ACC112 (cell line): ENCODE results near the gene CDC42BPA.

ENCODE experiments used
- H2AFZ ChIP-seq: fragments of 200-600 bp; sonication (generic); one replicate; pipeline ENCODE4 v1.6.0; 2017; ENCODE audit warnings: antibody characterized with exemption, low read length; ENCODE audit not compliant: unreplicated experiment
- H3K27ac ChIP-seq: fragments of 200-600 bp; sonication (generic); 2 replicates; pipeline ENCODE4 v1.5.1; 2014; ENCODE audit warnings: low read depth, mild to moderate bottlenecking, antibody characterized with exemption, low read length, moderate library complexity
- H3K27me3 ChIP-seq: fragments of 200-600 bp; sonication (generic); 2 replicates; pipeline ENCODE4 v1.6.1; 2014; ENCODE audit warnings: mild to moderate bottlenecking, antibody characterized with exemption, low read length, moderate library complexity, mixed read lengths; ENCODE audit not compliant: insufficient read depth
- H3K36me3 ChIP-seq: fragments of 200-600 bp; sonication (generic); 2 replicates; pipeline ENCODE4 v1.6.1; 2016; ENCODE audit warnings: mild to moderate bottlenecking, antibody characterized with exemption, low read length, moderate library complexity, mixed read lengths; ENCODE audit not compliant: insufficient read depth
- H3K4me1 ChIP-seq: fragments of 200-600 bp; sonication (generic); one replicate; pipeline ENCODE4 v1.6.1; 2016; ENCODE audit warnings: low read length, mixed read lengths; ENCODE audit not compliant: insufficient read depth, unreplicated experiment, control insufficient read depth
- H3K4me3 ChIP-seq: fragments of 200-600 bp; sonication (generic); 2 replicates; pipeline ENCODE4 v1.5.1; 2014; ENCODE audit warnings: mild to moderate bottlenecking, low read depth, low read length
- H3K79me2 ChIP-seq: fragments of 200-600 bp; sonication (generic); one replicate; pipeline ENCODE4 v1.6.0; 2016; ENCODE audit warnings: low read length; ENCODE audit not compliant: control insufficient read depth, unreplicated experiment, insufficient read depth

The CDC42BPA gene

DNA sequence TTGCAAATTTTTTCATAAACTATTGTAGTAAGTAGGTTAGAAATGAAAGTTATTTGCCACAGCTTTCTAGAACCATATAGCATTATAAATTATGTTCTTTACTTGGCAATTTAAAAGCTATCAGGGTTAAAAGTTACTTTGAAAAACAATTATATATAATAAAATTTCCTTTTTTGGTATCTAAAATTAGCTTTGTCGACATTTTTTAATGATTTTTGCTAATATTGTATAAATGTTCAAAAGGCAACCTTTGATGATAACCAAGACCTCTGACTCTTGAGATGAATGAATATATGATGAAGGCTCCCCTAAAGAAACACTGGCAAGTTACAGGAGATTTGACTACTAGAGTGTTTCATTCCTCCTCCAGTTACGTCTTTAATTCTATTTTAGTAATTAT, 121.2 kb downstream of the CDC42BPA start:
- Histone ChIP-seq H3K79me2 (peaks cover 4% of the 10 kb centered on the region), H3K36me3 (no peaks in the 10 kb centered on the region), H3K4me3 (no peak overlapping the region), H3K27me3 (no peaks in the 10 kb centered on the region), H2AFZ (no peak overlapping the region), H3K27ac (no peak overlapping the region), H3K4me1 (peaks cover 5% of the 10 kb centered on the region)

DNA sequence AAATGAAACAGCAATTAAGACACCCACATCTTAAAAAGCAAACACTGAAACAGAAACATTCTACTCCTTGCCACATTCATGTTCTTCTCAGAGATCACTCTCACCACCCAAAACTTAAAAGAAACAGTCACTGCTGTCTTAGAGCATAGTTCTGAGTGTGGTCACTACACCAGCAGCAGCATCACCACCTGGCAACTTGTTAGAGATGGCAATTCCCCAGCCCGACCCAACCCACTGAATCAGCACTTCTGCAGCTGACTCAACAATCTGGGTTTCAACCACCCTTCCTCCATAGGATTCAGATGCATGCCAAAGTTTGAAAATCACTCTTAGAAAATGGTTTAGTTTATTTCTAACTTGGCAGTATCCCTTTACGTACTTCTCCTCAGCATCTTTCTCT, 126.1 kb downstream of the CDC42BPA start:
- Histone ChIP-seq H3K27ac (peak overlapping the region; percentile 56), H3K36me3 (no peaks in the 10 kb centered on the region), H3K4me1 (peaks cover 5% of the 10 kb centered on the region), H3K4me3 (no peak overlapping the region), H2AFZ (no peak overlapping the region), H3K79me2 (peaks cover 4% of the 10 kb centered on the region), H3K27me3 (no peaks in the 10 kb centered on the region)

DNA sequence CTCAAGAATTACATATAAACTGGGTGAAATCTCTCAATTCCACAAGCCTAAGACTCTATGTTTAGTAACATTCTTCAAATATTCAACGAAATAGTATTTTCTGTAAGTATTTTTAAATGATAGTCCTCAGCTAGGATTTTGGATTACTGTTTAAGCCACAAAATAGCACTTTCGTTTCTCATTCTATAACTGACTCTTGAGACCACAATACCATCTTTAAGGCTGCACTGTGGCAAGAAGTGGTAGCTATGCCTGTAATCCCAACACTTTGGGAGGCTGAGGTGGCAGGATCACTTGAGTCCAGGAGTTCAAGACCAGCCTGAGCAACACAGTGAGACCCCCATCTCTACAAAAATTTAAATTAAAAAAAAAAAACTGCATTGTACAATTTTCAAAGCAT, 126.7 kb downstream of the CDC42BPA start:
- Histone ChIP-seq H3K36me3 (no peaks in the 10 kb centered on the region), H3K27me3 (no peaks in the 10 kb centered on the region), H2AFZ (no peak overlapping the region), H3K4me3 (no peak overlapping the region), H3K79me2 (peaks cover 4% of the 10 kb centered on the region), H3K27ac (peak overlapping the region; percentile 56), H3K4me1 (peaks cover 5% of the 10 kb centered on the region)

DNA sequence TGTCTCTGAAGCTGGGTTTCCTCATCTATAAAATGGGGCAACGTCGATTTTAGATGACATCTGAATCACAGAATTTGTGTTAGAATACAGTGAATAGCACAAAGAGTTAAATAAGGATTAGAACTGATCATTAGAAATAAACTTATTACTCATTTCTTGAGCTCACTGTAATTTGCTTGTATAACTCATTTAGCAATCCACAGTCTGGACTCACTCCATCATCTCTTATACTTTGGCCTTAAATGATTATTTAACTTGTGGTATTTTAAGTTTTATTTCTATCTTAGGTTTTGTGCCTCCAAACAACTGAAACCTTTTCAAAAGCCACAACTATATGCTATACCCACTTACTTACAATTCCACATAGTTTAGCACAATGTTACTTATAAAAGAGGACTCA, 128.0 kb downstream of the CDC42BPA start:
- Histone ChIP-seq H3K4me3 (no peak overlapping the region), H3K4me1 (peaks cover 5% of the 10 kb centered on the region), H3K79me2 (peaks cover 8% of the 10 kb centered on the region), H3K36me3 (no peaks in the 10 kb centered on the region), H3K27ac (no peak overlapping the region), H3K27me3 (no peaks in the 10 kb centered on the region), H2AFZ (no peak overlapping the region)

DNA sequence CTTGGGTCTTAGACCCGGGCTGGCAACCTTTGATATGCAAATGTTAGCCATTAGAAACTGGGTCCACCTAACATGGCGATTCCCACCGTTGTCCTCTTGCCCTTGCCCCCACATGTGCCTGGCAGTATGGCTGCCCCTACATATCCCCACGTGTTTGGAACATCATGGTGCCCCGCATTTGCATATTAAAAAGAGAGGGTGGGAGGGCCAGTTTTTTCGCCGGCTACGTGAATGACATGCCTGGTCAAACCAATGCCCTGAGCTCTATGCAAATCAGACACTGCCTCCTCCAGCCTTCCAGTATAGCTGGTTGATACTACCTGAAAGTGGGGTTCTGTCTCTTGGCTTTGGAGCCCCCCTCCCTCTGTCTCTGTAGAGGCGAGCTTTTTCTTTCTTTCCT, 133.0 kb downstream of the CDC42BPA start:
- Histone ChIP-seq H3K79me2 (peaks cover 4% of the 10 kb centered on the region), H3K27me3 (no peaks in the 10 kb centered on the region)

DNA sequence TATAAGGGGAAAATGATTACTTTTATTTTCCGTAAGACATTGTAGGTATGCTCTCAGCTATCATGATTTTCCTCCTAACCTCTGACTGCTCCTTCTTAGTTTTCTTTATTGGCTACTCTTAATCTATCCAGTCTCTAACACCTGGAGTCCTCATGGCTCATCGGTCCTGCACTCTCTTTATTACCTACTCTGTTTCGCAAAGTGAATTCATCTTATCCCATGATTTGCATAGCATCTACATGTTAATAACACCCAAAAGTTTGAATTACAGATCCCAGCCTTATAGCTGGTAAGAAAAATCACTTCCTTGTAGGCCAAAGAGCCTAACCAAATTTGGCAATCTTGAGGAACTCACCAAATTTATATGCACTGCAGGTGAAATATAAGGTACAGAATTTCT, 136.3 kb downstream of the CDC42BPA start:
- no peak overlapping the region for H2AFZ ChIP-seq
- peaks cover 8% of the 10 kb centered on the region for H3K79me2 ChIP-seq
- H3K4me3 ChIP-seq, result no peak overlapping the region
- H3K4me1 ChIP-seq, result no peaks in the 10 kb centered on the region
- H3K27ac ChIP-seq, result no peak overlapping the region
- no peaks in the 10 kb centered on the region for H3K27me3 ChIP-seq
- H3K36me3 ChIP-seq, result peaks cover 4% of the 10 kb centered on the region; the same call in 1 of the 2 replicates

More for the DNA sequence above, 133.0 kb downstream of the CDC42BPA start:
- no peak overlapping the region for H3K4me3 ChIP-seq
- no peaks in the 10 kb centered on the region for H3K36me3 ChIP-seq
- H2AFZ ChIP-seq, result no peak overlapping the region
- no peak overlapping the region for H3K27ac ChIP-seq
- H3K4me1 ChIP-seq, result no peaks in the 10 kb centered on the region

DNA sequence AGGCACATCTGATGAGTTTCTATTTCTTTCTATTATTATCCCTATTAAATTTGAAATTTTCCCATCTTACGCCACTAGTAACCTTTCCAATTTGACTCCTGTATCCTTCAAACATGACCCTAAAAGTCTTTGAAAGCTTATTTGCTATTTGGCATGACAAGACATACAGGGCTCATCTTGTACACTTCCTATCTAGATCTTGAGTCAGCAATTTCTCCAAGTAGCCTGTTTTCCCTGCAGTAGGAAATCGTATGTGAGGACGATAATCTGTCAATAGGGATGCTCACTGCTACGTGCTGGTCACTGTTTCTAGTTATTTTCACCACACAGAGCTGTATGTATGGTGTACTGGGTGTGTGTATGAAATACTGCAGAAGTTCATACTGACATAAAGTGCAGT, 142.7 kb downstream of the CDC42BPA start:
- Histone ChIP-seq H3K79me2 (peaks cover 11% of the 10 kb centered on the region), H3K27me3 (no peaks in the 10 kb centered on the region), H3K27ac (no peak overlapping the region)

DNA sequence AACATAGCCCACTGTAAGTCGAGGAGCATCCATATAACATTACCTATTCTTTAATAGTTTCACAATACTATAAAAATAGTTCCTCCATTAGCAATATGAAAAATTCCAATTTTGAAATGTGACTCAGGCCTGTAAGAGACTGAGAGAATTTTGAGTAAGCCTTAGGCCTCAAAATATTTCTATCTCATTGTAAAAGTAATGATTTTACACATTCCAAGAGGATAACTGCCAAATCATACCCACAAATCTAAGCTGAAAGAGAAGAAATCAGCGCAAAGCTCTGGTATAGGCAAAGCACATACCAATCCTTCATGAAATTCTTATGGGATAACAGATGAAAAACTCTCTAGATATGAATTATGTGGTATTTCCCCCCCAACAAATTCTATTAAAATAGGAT, 144.1 kb downstream of the CDC42BPA start:
- H3K27ac ChIP-seq, result peak overlapping the region; percentile 36
- peaks cover 4% of the 10 kb centered on the region; the same call in 1 of the 2 replicates for H3K36me3 ChIP-seq
- no peak overlapping the region for H3K4me3 ChIP-seq
- H3K4me1 ChIP-seq, result no peaks in the 10 kb centered on the region
- H3K27me3 ChIP-seq, result no peaks in the 10 kb centered on the region
- H3K79me2 ChIP-seq, result peaks cover 12% of the 10 kb centered on the region
- no peak overlapping the region for H2AFZ ChIP-seq

More for the DNA sequence above, 142.7 kb downstream of the CDC42BPA start:
- Histone ChIP-seq H3K4me1 (no peaks in the 10 kb centered on the region), H2AFZ (no peak overlapping the region), H3K36me3 (peaks cover 4% of the 10 kb centered on the region; the same call in 1 of the 2 replicates), H3K4me3 (no peak overlapping the region)

DNA sequence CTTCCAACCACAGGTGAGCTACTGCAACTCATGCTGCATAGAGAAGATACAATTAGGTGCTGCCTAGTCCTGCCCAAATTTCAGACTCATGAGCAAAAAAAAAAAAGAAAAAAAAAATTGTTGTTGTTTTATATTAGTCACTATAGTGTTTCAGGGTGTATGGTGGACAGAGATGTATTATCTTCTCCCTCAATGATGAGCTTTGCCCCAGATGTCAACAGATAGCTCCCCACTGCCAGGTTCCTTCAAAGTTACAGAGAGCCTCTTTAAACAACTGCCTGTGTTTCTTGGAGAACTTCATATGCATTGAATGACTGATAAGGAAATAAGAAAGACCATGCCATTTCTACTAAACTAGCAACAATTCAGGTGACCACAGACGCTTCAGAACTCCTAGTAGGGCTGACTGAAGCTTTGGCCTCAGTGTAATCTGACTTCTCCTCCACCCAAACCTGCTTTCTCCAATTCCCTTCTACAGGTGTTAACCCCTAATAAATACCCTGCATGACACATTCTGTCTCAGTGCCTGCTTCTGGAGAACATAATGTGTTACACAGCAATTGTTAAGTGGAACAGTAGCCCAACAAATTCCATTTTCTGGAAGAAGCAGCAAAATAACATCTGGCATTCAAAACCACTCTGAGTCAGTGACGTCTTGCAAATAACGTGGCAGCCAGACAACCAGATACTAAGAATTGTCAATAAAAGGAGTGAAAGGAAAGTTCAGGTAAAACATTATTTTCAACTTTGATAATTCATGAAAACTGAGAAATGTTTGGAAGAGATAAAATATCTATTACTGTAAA, 147.7 kb downstream of the CDC42BPA start:
- H3K27me3 ChIP-seq, result no peaks in the 10 kb centered on the region
- no peak overlapping the region for H3K4me3 ChIP-seq
- H2AFZ ChIP-seq, result no peak overlapping the region
- H3K36me3 ChIP-seq, result no peaks in the 10 kb centered on the region
- H3K4me1 ChIP-seq, result no peaks in the 10 kb centered on the region
- no peak overlapping the region for H3K27ac ChIP-seq
- H3K79me2 ChIP-seq, result peaks cover 8% of the 10 kb centered on the region

DNA sequence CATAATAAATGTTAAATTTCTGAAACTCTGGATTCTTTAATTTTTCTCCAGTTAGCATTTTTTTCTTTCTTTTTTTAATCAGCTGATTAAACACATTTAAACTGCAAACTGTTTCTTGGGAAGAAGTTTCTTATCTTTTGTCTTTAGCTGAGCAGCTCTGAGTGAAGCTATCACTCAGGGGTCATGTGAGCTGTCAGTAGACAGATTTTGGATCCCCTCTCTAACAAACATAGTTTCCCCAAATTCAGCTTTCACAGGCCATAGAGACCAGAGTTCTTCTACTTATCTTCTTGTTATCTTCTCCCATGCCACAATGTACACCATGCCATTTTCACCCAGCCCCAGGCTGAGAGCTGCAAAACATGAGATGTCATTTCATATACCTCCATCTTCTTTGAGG, 148.9 kb downstream of the CDC42BPA start:
- H3K4me1 ChIP-seq, result no peaks in the 10 kb centered on the region
- peaks cover 8% of the 10 kb centered on the region for H3K79me2 ChIP-seq

More for the DNA sequence above, 148.9 kb downstream of the CDC42BPA start:
- Histone ChIP-seq H3K27ac (no peak overlapping the region), H3K36me3 (no peaks in the 10 kb centered on the region), H3K27me3 (no peaks in the 10 kb centered on the region), H2AFZ (no peak overlapping the region), H3K4me3 (no peak overlapping the region)
